H9 (cell line): ENCODE data around the gene NFKBIZ. TPM values are rescaled to one million over a fixed set of nuclear protein-coding genes. Genes with fewer than 3 reads are reported as not detected.

Experiments
- DNase-seq: peaks from one replicate; pipeline ENCODE4 v3.0.0-alpha.2; 2017
- H2AFZ ChIP-seq: one replicate; pipeline ENCODE4 v1.6.1; 2013; ENCODE audit warnings: mild to moderate bottlenecking, low read length, control low read depth, moderate library complexity
- H2AK5ac ChIP-seq: 2 replicates; pipeline ENCODE4 v1.6.1; 2013; ENCODE audit warnings: low read length, control low read depth, mixed read lengths; ENCODE audit not compliant: insufficient read length
- H2BK120ac ChIP-seq: one replicate; pipeline ENCODE4 v1.6.1; 2013; ENCODE audit warnings: low read depth, mild to moderate bottlenecking, low read length, control low read depth, inconsistent platforms; ENCODE audit not compliant: poor library complexity, severe bottlenecking
- H2BK12ac ChIP-seq: 2 replicates; pipeline ENCODE4 v1.6.1; 2013; ENCODE audit warnings: low read length, control low read depth, mixed read lengths, low read depth; ENCODE audit not compliant: insufficient read length
- H2BK15ac ChIP-seq: 2 replicates; pipeline ENCODE4 v1.6.1; 2013; ENCODE audit warnings: low read depth, low read length, control low read depth
- H2BK20ac ChIP-seq: one replicate; pipeline ENCODE4 v1.6.1; 2013; ENCODE audit warnings: low read depth, mild to moderate bottlenecking, low read length, control low read depth, inconsistent platforms; ENCODE audit not compliant: poor library complexity, severe bottlenecking
- H2BK5ac ChIP-seq: 2 replicates; pipeline ENCODE4 v1.6.1; 2013; ENCODE audit warnings: low read length, control low read depth, mixed read lengths; ENCODE audit not compliant: insufficient read length
- H3K14ac ChIP-seq: 2 replicates; pipeline ENCODE4 v1.6.1; 2013; ENCODE audit warnings: low read length, control low read depth; ENCODE audit not compliant: insufficient read depth
- H3K18ac ChIP-seq: 2 replicates; pipeline ENCODE4 v1.6.1; 2013; ENCODE audit warnings: low read depth, mild to moderate bottlenecking, mixed read lengths, low read length, control low read depth; ENCODE audit not compliant: insufficient read length
- H3K23ac ChIP-seq: 2 replicates; pipeline ENCODE4 v1.6.1; 2013; ENCODE audit warnings: low read length, control low read depth, mixed read lengths, low read depth; ENCODE audit not compliant: insufficient read length
- H3K23me2 ChIP-seq: 2 replicates; pipeline ENCODE4 v1.6.1; 2013; ENCODE audit warnings: low read depth, mild to moderate bottlenecking, mixed read lengths, low read length, control low read depth; ENCODE audit not compliant: insufficient read length, poor library complexity, severe bottlenecking
- H3K27ac ChIP-seq: 2 replicates; pipeline ENCODE4 v1.5.1; 2013; ENCODE audit warnings: low read length, control low read depth, mixed read lengths, low read depth; ENCODE audit not compliant: insufficient read length
- H3K27me3 ChIP-seq: 2 replicates; pipeline ENCODE4 v1.6.1; 2013; ENCODE audit warnings: low read length, control low read depth, inconsistent platforms; ENCODE audit not compliant: insufficient read depth
- H3K4ac ChIP-seq: 2 replicates; pipeline ENCODE4 v1.6.1; 2013; ENCODE audit warnings: low read depth, mild to moderate bottlenecking, control low read depth, inconsistent platforms, low read length, moderate library complexity
- H3K4me1 ChIP-seq: 2 replicates; pipeline ENCODE4 v1.6.1; 2013; ENCODE audit warnings: low read length, control low read depth, inconsistent platforms; ENCODE audit not compliant: insufficient read depth
- H3K4me2 ChIP-seq: 2 replicates; pipeline ENCODE4 v1.6.1; 2013; ENCODE audit warnings: low read length, control low read depth, mixed read lengths; ENCODE audit not compliant: insufficient read length, insufficient read depth
- H3K56ac ChIP-seq: 2 replicates; pipeline ENCODE4 v1.6.1; 2013; ENCODE audit warnings: low read depth, mild to moderate bottlenecking, mixed read lengths, low read length, control low read depth; ENCODE audit not compliant: insufficient read length
- H3K79me1 ChIP-seq: 2 replicates; pipeline ENCODE4 v1.6.1; 2013; ENCODE audit warnings: low read depth, mild to moderate bottlenecking, moderate library complexity, low read length, control low read depth, inconsistent platforms; ENCODE audit not compliant: insufficient read depth, poor library complexity, severe bottlenecking
- H3K79me2 ChIP-seq: 2 replicates; pipeline ENCODE4 v1.6.1; 2013; ENCODE audit warnings: low read length, control low read depth, inconsistent platforms; ENCODE audit not compliant: insufficient read depth
- H3K9ac ChIP-seq: 2 replicates; pipeline ENCODE4 v1.6.1; 2013; ENCODE audit warnings: low read length, control low read depth, mixed read lengths; ENCODE audit not compliant: insufficient read length; ENCODE audit errors: extremely low read depth
- H3K9me3 ChIP-seq: one replicate; pipeline ENCODE4 v1.6.1; 2013; ENCODE audit warnings: low read depth, low read length, inconsistent platforms; ENCODE audit not compliant: control insufficient read depth
- H3T11ph ChIP-seq: one replicate; pipeline ENCODE4 v1.6.1; 2013; ENCODE audit warnings: mild to moderate bottlenecking, low read length, control low read depth, inconsistent platforms
- H4K20me1 ChIP-seq: one replicate; pipeline ENCODE4 v1.6.1; 2013; ENCODE audit not compliant: control insufficient read depth, insufficient read length, insufficient read depth
- H4K5ac ChIP-seq: 2 replicates; pipeline ENCODE4 v1.6.1; 2013; ENCODE audit warnings: low read depth, mild to moderate bottlenecking, mixed read lengths, low read length, control low read depth; ENCODE audit not compliant: insufficient read length
- H4K8ac ChIP-seq: replicated peaks from 2 replicates; pipeline ENCODE4 v1.6.1; 2013; ENCODE audit warnings: low read length, control low read depth, mixed read lengths, low read depth; ENCODE audit not compliant: insufficient read length
- H4K91ac ChIP-seq: 2 replicates; pipeline ENCODE4 v1.6.1; 2013; ENCODE audit warnings: low read depth, mild to moderate bottlenecking, moderate library complexity, mixed read lengths, low read length, control low read depth; ENCODE audit not compliant: insufficient read length
- H3K27ac Mint-ChIP-seq, 3 experiments: 2 replicates in 2 of 3; 3 replicates in 1 of 3; pipeline ENCODE4 v1.8.0; 2020 to 2021; ENCODE audit warnings: mixed read lengths in 3 of 3, mild to moderate bottlenecking in 1 of 3, moderate library complexity in 1 of 3
- H3K27me3 Mint-ChIP-seq: 2 replicates; pipeline ENCODE4 v1.8.0; 2021; ENCODE audit warnings: low read depth, mild to moderate bottlenecking, moderate library complexity, mixed read lengths
- H3K36me3 Mint-ChIP-seq, 3 experiments: 2 replicates in 2 of 3; 3 replicates in 1 of 3; pipeline ENCODE4 v1.8.0; 2020 to 2021; ENCODE audit warnings: low read depth in 3 of 3, mixed read lengths in 3 of 3; ENCODE audit not compliant: insufficient read depth in 1 of 3
- H3K4me1 Mint-ChIP-seq, 2 experiments: 2 replicates each; pipeline ENCODE4 v1.8.0; 2020; ENCODE audit warnings: mixed read lengths in 2 of 2
- H3K4me3 Mint-ChIP-seq, 2 experiments: 2 replicates in 1 of 2; 3 replicates in 1 of 2; pipeline ENCODE4 v1.8.0; 2020 to 2021; ENCODE audit warnings: mild to moderate bottlenecking in 2 of 2, mixed read lengths in 2 of 2, moderate library complexity in 1 of 2
- H3K9me3 Mint-ChIP-seq, 2 experiments: 2 replicates in 1 of 2; 3 replicates in 1 of 2; pipeline ENCODE4 v1.8.0; 2020; ENCODE audit warnings: mild to moderate bottlenecking in 2 of 2, mixed read lengths in 2 of 2, moderate library complexity in 1 of 2
- WGBS: extraction: QIAGEN DNeasy Blood & Tissue Kit; methylation state at CpG from one replicate; pipeline ENCODE4 v1.1.7; 2013; ENCODE audit warnings: missing lambda C conversion rate, low lambda C conversion rate, mixed read lengths; ENCODE audit not compliant: insufficient read length; ENCODE audit errors: extremely low coverage; 5-methylcytosine and 5-hydroxymethylcytosine counted together
- total RNA-seq: library from RNA; stranded (reverse); gene quantifications from 2 replicates; pipeline ENCODE4 v1.2.1, GENCODE V29; 2021
- TF ChIP-seq, protein P1 (sequence below): fragments of 200-600 bp; sonication (generic); conservative IDR thresholded peaks from 3 replicates; pipeline ENCODE4 v1.8.0; 2021; ENCODE audit warnings: antibody characterized with exemption, mild to moderate bottlenecking

The NFKBIZ gene
- total RNA-seq, 1 experiment from 2014 or later, result 11.1 TPM

DNA sequence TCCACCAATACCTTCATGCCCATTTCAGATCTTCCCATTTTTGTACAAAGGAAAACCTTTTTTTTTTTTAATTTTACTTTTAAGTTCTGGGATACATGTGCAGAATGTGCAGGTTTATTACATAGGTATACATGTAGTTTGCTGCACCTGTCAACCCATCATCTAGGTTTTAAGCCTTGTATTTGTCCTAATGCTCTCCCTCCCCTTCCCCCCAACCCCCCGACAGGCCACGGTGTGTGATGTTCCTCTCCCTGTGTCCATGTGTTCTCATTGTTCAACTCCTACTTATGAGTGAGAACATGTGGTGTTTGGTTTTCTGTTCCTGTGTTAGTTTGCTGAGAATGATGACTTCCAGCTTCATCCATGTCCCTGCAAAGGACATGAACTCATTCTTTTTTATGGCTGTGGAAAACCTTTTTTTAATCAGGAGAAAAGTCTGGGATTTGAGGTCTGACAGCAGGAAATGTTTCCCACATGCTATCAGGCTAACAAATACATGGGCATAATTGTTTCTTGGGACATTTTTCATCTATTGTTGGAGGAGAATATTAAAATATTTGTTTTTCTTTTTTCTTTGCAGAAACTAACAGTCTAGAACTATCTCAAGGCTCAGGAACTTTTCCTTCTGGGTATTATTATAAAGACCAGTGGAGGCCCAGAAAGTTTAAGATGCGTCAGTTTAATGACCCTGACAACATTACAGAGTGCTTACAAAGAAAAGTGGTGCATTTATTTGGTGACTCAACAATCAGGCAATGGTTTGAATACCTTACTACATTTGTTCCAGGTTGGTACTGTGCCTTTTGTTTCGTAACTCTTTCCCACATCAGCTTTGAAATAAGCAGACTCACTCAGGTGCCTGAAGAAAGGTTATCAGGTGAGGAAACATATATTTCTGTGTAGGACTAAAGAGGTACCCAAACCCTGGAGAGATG, 32.8 kb upstream of the NFKBIZ start:
- H2BK5ac ChIP-seq, result no peak overlapping the region
- H2BK15ac ChIP-seq, result no peak overlapping the region
- no peak overlapping the region for H4K5ac ChIP-seq
- no peak overlapping the region for H3K27ac ChIP-seq
- H4K91ac ChIP-seq, result no peak overlapping the region
- H3K56ac ChIP-seq, result no peak overlapping the region
- no peak overlapping the region for H2BK12ac ChIP-seq
- no peaks in the 10 kb centered on the region for H3K9me3 ChIP-seq
- H3K79me2 ChIP-seq, result no peaks in the 10 kb centered on the region
- H4K20me1 ChIP-seq, result no peaks in the 10 kb centered on the region
- H3K4me1 Mint-ChIP-seq, result peaks cover 0 to 3% of the 10 kb centered on the region in 2 experiments; a peak in 1 of 4 replicates
- H3K79me1 ChIP-seq, result no peaks in the 10 kb centered on the region
- H3K9me3 Mint-ChIP-seq, result no peaks in the 10 kb centered on the region
- no peak overlapping the region for H3K4me2 ChIP-seq
- H3K4ac ChIP-seq, result no peak overlapping the region
- H2AFZ ChIP-seq, result no peak overlapping the region
- H3K4me1 ChIP-seq, result no peaks in the 10 kb centered on the region
- H3K18ac ChIP-seq, result no peak overlapping the region
- no peak overlapping the region for H3K4me3 Mint-ChIP-seq
- no peaks in the 10 kb centered on the region for H3K27me3 ChIP-seq
- no peaks in the 10 kb centered on the region for H3K23me2 ChIP-seq
- H3K27ac Mint-ChIP-seq, result peak overlapping the region in 2 of 3 experiments; percentile 24 to 61; a peak in 2 of 7 replicates
- no peak overlapping the region for H4K8ac ChIP-seq
- TF ChIP-seq, protein P1, sequence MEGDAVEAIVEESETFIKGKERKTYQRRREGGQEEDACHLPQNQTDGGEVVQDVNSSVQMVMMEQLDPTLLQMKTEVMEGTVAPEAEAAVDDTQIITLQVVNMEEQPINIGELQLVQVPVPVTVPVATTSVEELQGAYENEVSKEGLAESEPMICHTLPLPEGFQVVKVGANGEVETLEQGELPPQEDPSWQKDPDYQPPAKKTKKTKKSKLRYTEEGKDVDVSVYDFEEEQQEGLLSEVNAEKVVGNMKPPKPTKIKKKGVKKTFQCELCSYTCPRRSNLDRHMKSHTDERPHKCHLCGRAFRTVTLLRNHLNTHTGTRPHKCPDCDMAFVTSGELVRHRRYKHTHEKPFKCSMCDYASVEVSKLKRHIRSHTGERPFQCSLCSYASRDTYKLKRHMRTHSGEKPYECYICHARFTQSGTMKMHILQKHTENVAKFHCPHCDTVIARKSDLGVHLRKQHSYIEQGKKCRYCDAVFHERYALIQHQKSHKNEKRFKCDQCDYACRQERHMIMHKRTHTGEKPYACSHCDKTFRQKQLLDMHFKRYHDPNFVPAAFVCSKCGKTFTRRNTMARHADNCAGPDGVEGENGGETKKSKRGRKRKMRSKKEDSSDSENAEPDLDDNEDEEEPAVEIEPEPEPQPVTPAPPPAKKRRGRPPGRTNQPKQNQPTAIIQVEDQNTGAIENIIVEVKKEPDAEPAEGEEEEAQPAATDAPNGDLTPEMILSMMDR, result no peak
- no peak overlapping the region for H3K14ac ChIP-seq
- WGBS, result no CpG with 5 or more reads among the region's 4 CpGs
- no peak overlapping the region for H3K23ac ChIP-seq
- H2BK20ac ChIP-seq, result no peak overlapping the region
- no peak overlapping the region for H3K9ac ChIP-seq
- no peak overlapping the region for H2AK5ac ChIP-seq
- peaks cover 0 to 11% (median 1%) of the 10 kb centered on the region in 3 experiments; a peak in 5 of 7 replicates for H3K36me3 Mint-ChIP-seq
- no peak overlapping the region for H2BK120ac ChIP-seq
- H3T11ph ChIP-seq, result no peak overlapping the region
- no peaks in the 10 kb centered on the region for H3K27me3 Mint-ChIP-seq
- DNase-seq, result no peak
